SK-N-SH (cell line): ENCODE data around the gene CADM1. TPM values are rescaled to one million over a fixed set of nuclear protein-coding genes. Genes with fewer than 3 reads are reported as not detected.

Experiments
- CTCF ChIA-PET: fragments of 300-600, 350-600 bp; formaldehyde crosslinking; extraction: SDS; loops from one replicate; lab custom pipeline; 2021; lab: Yijun Ruan, JAX
- POLR2A ChIA-PET: fragments of 350-600 bp; sonication (Branson Sonifier 250); formaldehyde crosslinking; extraction: SDS; loops from one replicate; lab custom pipeline; 2020; ENCODE audit warnings: antibody characterized with exemption, inconsistent platforms; lab: Yijun Ruan, JAX
- DNase-seq: peaks from one replicate; pipeline ENCODE4 v3.0.0; 2012
- H2AFZ ChIP-seq: fragments of 200-600 bp; sonication (generic); 2 replicates; pipeline ENCODE4 v1.8.1; 2016; ENCODE audit warnings: antibody characterized with exemption, mild to moderate bottlenecking, low read depth
- H3F3A ChIP-seq: fragments of 200-600 bp; sonication (generic); replicated peaks from 2 replicates; pipeline ENCODE3; 2016; ENCODE audit warnings: antibody characterized with exemption, mild to moderate bottlenecking; ENCODE audit not compliant: insufficient read depth
- H3K27ac ChIP-seq, 2 experiments: fragments of 200-500 bp in 1 of 2; fragments of 200-600 bp in 1 of 2; sonication (Bioruptor generic) in 1 of 2; sonication (generic), shearing (Covaris generic) in 1 of 2; 2 replicates each; pipeline versions ENCODE4 v1.5.1 to v1.6.1; 2014 to 2016; ENCODE audit warnings: low read depth in 2 of 2, inconsistent platforms in 1 of 2, low read length in 1 of 2, mild to moderate bottlenecking in 1 of 2, mixed read lengths in 1 of 2
- H3K27me3 ChIP-seq: fragments of 200-600 bp; sonication (generic), shearing (Covaris generic); 2 replicates; pipeline ENCODE4 v1.6.1; 2016; ENCODE audit warnings: mixed run types; ENCODE audit not compliant: insufficient read depth
- H3K36me3 ChIP-seq, 2 experiments: fragments of 200-500 bp in 1 of 2; fragments of 200-600 bp in 1 of 2; sonication (Bioruptor generic) in 1 of 2; sonication (generic) in 1 of 2; replicated peaks in 1 of 2; 2 replicates each; pipeline versions ENCODE3 to v1.5.1; 2014 to 2016; ENCODE audit warnings: low read length in 1 of 2, mild to moderate bottlenecking in 1 of 2; ENCODE audit not compliant: insufficient read depth in 2 of 2, control insufficient read depth in 1 of 2
- H3K4me1 ChIP-seq, 2 experiments: fragments of 200-500 bp in 1 of 2; fragments of 200-600 bp in 1 of 2; sonication (Bioruptor generic) in 1 of 2; sonication (generic), shearing (Covaris generic) in 1 of 2; 2 replicates each; pipeline versions ENCODE4 v1.5.1 to v1.6.1; 2014 to 2016; ENCODE audit warnings: low read depth in 1 of 2, low read length in 1 of 2, mixed run types in 1 of 2; ENCODE audit not compliant: insufficient read depth in 2 of 2, control insufficient read depth in 1 of 2
- H3K4me2 ChIP-seq: fragments of 200-600 bp; sonication (generic), shearing (Covaris generic); 2 replicates; pipeline ENCODE4 v1.6.1; 2017; ENCODE audit warnings: mixed run types
- H3K4me3 ChIP-seq, 2 experiments: fragments of 200-500 bp in 1 of 2; fragments of 200-600 bp in 1 of 2; sonication (Bioruptor generic) in 1 of 2; sonication (generic), shearing (Covaris generic) in 1 of 2; 2 replicates each; pipeline versions ENCODE4 v1.5.1 to v1.8.1; 2014 to 2016; ENCODE audit warnings: low read depth in 2 of 2, inconsistent platforms in 1 of 2, low read length in 1 of 2, mild to moderate bottlenecking in 1 of 2, mixed read lengths in 1 of 2, moderate library complexity in 1 of 2
- H3K79me2 ChIP-seq: fragments of 200-600 bp; sonication (generic); 2 replicates; pipeline ENCODE4 v1.8.1; 2017; ENCODE audit warnings: mild to moderate bottlenecking; ENCODE audit not compliant: insufficient read depth
- H3K9ac ChIP-seq: fragments of 200-600 bp; sonication (generic); 2 replicates; pipeline ENCODE4 v1.6.1; 2017; ENCODE audit warnings: mixed run types
- H3K9me2 ChIP-seq: fragments of 200-600 bp; sonication (generic); 2 replicates; pipeline ENCODE4 v1.6.1; 2017; ENCODE audit warnings: mixed run types
- H3K9me3 ChIP-seq: fragments of 200-600 bp; sonication (generic); 2 replicates; pipeline ENCODE4 v1.6.1; 2017; ENCODE audit warnings: mixed run types, mild to moderate bottlenecking, moderate library complexity
- H4K20me1 ChIP-seq: fragments of 200-600 bp; sonication (generic); 2 replicates; pipeline ENCODE4 v1.6.1; 2017; ENCODE audit warnings: mild to moderate bottlenecking, mixed run types; ENCODE audit not compliant: insufficient read depth
- CHD2 ChIP-seq: fragments of 150-350 bp; IDR thresholded peaks from 2 replicates; pipeline ENCODE4 v1.6.1; 2018; ENCODE audit warnings: low read length; ENCODE audit not compliant: partially characterized antibody
- EP300 ChIP-seq, 2 experiments: IDR thresholded peaks; 2 replicates each; pipeline versions ENCODE4 v1.4.0 to v1.6.1; 2012; ENCODE audit warnings: borderline replicate concordance in 1 of 2, low read depth in 1 of 2, low read length in 1 of 2
- EZH2phosphoT487 ChIP-seq: fragments of 200-600 bp; sonication (generic); IDR thresholded peaks from 2 replicates; pipeline ENCODE4 v1.6.1; 2017; ENCODE audit warnings: low read depth, mixed run types, mild to moderate bottlenecking, antibody characterized with exemption, moderate library complexity, borderline replicate concordance
- FOSL2 ChIP-seq: IDR thresholded peaks from 2 replicates; pipeline ENCODE4 v1.4.0; 2012; ENCODE audit warnings: low read depth, mild to moderate bottlenecking, moderate library complexity, borderline replicate concordance
- FOXM1 ChIP-seq: IDR thresholded peaks from 2 replicates; pipeline ENCODE4 v1.4.0; 2012; ENCODE audit warnings: low read depth, mild to moderate bottlenecking
- MEF2A ChIP-seq: IDR thresholded peaks from 2 replicates; pipeline ENCODE4 v1.4.0; 2012; ENCODE audit warnings: low read depth, borderline replicate concordance
- MXI1 ChIP-seq: IDR thresholded peaks from 2 replicates; pipeline ENCODE4 v1.6.1; 2012; ENCODE audit warnings: mild to moderate bottlenecking, low read depth, low read length, improper control_type of control experiment
- RAD21 ChIP-seq: IDR thresholded peaks from 2 replicates; pipeline ENCODE4 v1.6.1; 2012; ENCODE audit warnings: mild to moderate bottlenecking, low read length
- YY1 ChIP-seq: IDR thresholded peaks from 2 replicates; pipeline ENCODE4 v1.4.0; 2012; ENCODE audit warnings: low read depth, mild to moderate bottlenecking
- WGBS: methylation state at CpG from one replicate; pipeline ENCODE4 v1.1.6; 2017; ENCODE audit warnings: low lambda C conversion rate; 5-methylcytosine and 5-hydroxymethylcytosine counted together
- polyA plus RNA-seq, 3 experiments: library from polyadenylated mRNA; depleted of rRNA; stranded (reverse); fragments of >200 nt; gene quantifications; 2 replicates each; pipeline ENCODE4 v1.2.3, GENCODE V29; 2012
- TF ChIP-seq, protein P1 (sequence below): IDR thresholded peaks from 2 replicates; pipeline ENCODE4 v1.6.1; 2012; ENCODE audit warnings: mild to moderate bottlenecking, low read depth, low read length, moderate library complexity
- TF ChIP-seq, protein P2 (sequence below): IDR thresholded peaks from 2 replicates; pipeline ENCODE4 v1.4.0; 2012; ENCODE audit warnings: low read depth
- TF ChIP-seq, protein P3 (sequence below): IDR thresholded peaks from 2 replicates; pipeline ENCODE4 v1.4.0; 2012; ENCODE audit warnings: low read depth, borderline replicate concordance

Gene CADM1
- polyA plus RNA-seq, 1 of the 3 experiments (the other 2 are of a cell fraction) = 7.9 TPM

DNA sequence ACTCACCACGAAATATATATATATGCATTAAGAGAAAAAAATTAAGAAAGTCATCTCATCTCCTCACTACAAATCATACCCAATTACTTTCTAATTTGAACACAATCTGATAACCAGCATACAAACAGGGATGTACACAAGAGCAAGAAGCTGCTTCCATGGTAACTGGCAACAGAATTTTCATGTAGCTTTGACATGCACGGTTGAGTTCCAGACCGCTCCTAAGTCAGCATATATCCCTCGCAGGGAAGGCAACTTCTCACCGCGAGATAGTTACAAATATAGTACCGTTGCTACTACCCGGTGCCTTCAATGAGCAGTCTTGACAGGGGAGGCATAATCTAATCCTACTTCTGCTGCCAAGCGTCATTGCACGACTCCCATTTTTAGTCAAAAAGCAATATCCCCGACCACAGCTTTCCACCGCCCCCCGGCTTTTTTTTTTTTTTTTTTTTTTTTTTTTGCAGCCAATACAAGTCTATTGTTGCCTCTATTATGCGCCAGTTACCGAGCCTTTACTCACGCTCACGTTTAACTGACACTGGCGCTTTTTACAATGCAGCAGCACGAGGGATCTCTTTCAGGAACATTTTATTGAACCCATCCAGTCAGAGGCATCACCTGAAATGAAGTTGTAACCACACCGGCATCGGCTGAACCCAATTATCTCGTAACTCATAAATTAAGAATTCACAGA is 2.2 kb downstream of the CADM1 start:
- H3K4me2 ChIP-seq = peak overlapping the region; percentile 98
- DNase-seq = peak; percentile 42
- 14% methylated on average over 19 of the region's 22 CpGs for WGBS

DNA sequence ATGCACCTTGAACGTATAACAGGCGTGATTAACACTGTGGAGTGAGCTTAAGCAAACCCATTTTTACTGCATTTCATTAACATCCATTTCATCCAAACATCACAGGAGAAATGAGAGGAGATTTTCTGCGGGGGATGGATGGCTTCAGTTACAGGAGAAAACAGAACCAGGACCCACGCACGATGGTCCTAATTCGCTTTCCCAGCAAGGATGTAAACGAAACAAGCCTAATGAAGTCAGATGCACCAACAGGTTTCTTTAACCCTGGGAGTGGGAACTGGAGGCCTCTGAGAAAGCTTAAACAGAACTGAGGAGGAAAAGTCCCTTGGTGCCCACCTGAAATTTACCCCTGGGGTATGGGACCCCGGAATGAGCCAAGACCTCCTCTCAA is 2.7 kb downstream of the CADM1 start:
- Histone ChIP-seq H2AFZ (peak overlapping the region; percentile 69; the same call in 1 of the 2 replicates), H3K9ac (no peak overlapping the region), H3K4me3 (peak overlapping the region; percentile 84 to 95), H3K27ac (no peak overlapping the region; a peak in 1 of 4 replicates), H3K27me3 (peaks cover under 1% of the 10 kb centered on the region; the same call in 1 of the 2 replicates), H3F3A (peaks cover 10% of the 10 kb centered on the region), H3K9me3 (no peaks in the 10 kb centered on the region), H4K20me1 (no peaks in the 10 kb centered on the region), H3K9me2 (no peaks in the 10 kb centered on the region), H3K36me3 (no peaks in the 10 kb centered on the region), H3K79me2 (no peaks in the 10 kb centered on the region), H3K4me1 (peaks cover 3 to 30% of the 10 kb centered on the region in 2 experiments; a peak in 2 of 4 replicates), H3K4me2 (peak overlapping the region; percentile 98)
- no peak for DNase-seq
- POLR2A ChIA-PET = interaction anchor here (0.9 to 2.1 kb wide), 4 partner anchors 13 to 999 kb away, joined by 3 to 5 read pairs (median 4); no protein-coding TSS in a partner anchor
- CTCF ChIA-PET = interaction anchor here (0.9 to 5.5 kb wide), 10 partner anchors 13 to 999 kb away, joined by 3 to 28 read pairs (median 4); no protein-coding TSS in a partner anchor
- 60% methylated on average over 8 of the region's 8 CpGs for WGBS
- TF ChIP-seq, protein P1, sequence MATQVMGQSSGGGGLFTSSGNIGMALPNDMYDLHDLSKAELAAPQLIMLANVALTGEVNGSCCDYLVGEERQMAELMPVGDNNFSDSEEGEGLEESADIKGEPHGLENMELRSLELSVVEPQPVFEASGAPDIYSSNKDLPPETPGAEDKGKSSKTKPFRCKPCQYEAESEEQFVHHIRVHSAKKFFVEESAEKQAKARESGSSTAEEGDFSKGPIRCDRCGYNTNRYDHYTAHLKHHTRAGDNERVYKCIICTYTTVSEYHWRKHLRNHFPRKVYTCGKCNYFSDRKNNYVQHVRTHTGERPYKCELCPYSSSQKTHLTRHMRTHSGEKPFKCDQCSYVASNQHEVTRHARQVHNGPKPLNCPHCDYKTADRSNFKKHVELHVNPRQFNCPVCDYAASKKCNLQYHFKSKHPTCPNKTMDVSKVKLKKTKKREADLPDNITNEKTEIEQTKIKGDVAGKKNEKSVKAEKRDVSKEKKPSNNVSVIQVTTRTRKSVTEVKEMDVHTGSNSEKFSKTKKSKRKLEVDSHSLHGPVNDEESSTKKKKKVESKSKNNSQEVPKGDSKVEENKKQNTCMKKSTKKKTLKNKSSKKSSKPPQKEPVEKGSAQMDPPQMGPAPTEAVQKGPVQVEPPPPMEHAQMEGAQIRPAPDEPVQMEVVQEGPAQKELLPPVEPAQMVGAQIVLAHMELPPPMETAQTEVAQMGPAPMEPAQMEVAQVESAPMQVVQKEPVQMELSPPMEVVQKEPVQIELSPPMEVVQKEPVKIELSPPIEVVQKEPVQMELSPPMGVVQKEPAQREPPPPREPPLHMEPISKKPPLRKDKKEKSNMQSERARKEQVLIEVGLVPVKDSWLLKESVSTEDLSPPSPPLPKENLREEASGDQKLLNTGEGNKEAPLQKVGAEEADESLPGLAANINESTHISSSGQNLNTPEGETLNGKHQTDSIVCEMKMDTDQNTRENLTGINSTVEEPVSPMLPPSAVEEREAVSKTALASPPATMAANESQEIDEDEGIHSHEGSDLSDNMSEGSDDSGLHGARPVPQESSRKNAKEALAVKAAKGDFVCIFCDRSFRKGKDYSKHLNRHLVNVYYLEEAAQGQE = no peak
- TF ChIP-seq MEF2A (no peak), EZH2phosphoT487 (no peak), FOSL2 (no peak), CHD2 (no peak), EP300 (IDR thresholded peaks at IDR 0.05; ENCODE audit: borderline replicate concordance in 1 of 2, low read depth in 1 of 2, low read length in 1 of 2) (no peak), RAD21 (no peak), FOXM1 (no peak)
- TF ChIP-seq, protein P2, sequence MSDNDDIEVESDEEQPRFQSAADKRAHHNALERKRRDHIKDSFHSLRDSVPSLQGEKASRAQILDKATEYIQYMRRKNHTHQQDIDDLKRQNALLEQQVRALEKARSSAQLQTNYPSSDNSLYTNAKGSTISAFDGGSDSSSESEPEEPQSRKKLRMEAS = no peak
- TF ChIP-seq, protein P3, sequence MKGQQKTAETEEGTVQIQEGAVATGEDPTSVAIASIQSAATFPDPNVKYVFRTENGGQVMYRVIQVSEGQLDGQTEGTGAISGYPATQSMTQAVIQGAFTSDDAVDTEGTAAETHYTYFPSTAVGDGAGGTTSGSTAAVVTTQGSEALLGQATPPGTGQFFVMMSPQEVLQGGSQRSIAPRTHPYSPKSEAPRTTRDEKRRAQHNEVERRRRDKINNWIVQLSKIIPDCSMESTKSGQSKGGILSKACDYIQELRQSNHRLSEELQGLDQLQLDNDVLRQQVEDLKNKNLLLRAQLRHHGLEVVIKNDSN = no peak

More for the DNA sequence above, 2.2 kb downstream of the CADM1 start:
- Histone ChIP-seq H3K4me1 (peaks cover 3 to 28% of the 10 kb centered on the region in 2 experiments; a peak in 2 of 4 replicates), H3K27ac (peak overlapping the region in 1 of 2 experiments; percentile 93; a peak in 2 of 4 replicates), H3K9me3 (no peaks in the 10 kb centered on the region), H3K4me3 (peak overlapping the region; percentile 84 to 95), H3K27me3 (peaks cover 6% of the 10 kb centered on the region; the same call in 1 of the 2 replicates), H3K9ac (peak overlapping the region; percentile 59), H3F3A (peaks cover 10% of the 10 kb centered on the region), H3K9me2 (no peaks in the 10 kb centered on the region), H3K79me2 (no peaks in the 10 kb centered on the region), H4K20me1 (no peaks in the 10 kb centered on the region), H2AFZ (peak overlapping the region; percentile 83; the same call in 1 of the 2 replicates), H3K36me3 (no peaks in the 10 kb centered on the region)
- POLR2A ChIA-PET = interaction anchor here (0.8 to 2.1 kb wide), 5 partner anchors 132 to 999 kb away, joined by 3 to 5 read pairs (median 4); no protein-coding TSS in a partner anchor
- TF ChIP-seq YY1 (no peak), RAD21 (no peak; the same call in 1 of the 2 replicates), MXI1 (peak; percentile 69; the same call in 1 of the 2 replicates), CHD2 (peak; percentile 9)
- TF ChIP-seq, protein P1 = no peak
- CTCF ChIA-PET = interaction anchor here (0.6 to 5.5 kb wide), 18 partner anchors 13 to 1189 kb away, joined by 3 to 28 read pairs (median 4); no protein-coding TSS in a partner anchor
